Loucy (cell line): ENCODE results near the gene CEACAM16.

ENCODE experiments used
- CTCF ChIP-seq: fragments of 200-600 bp; sonication (generic); conservative IDR thresholded peaks from 2 replicates; pipeline ENCODE4 v1.5.1; 2014; ENCODE audit warnings: mild to moderate bottlenecking, antibody characterized with exemption, low read length
- EZH2phosphoT487 ChIP-seq: fragments of 200-600 bp; IDR thresholded peaks from 2 replicates; pipeline ENCODE4 v1.6.1; 2018; ENCODE audit warnings: antibody characterized with exemption, mild to moderate bottlenecking, moderate library complexity, borderline replicate concordance

- no peak for TF ChIP-seq CTCF
- TF ChIP-seq EZH2phosphoT487, result no peak
These were observed 32.1 kb downstream of the CEACAM16 start for GRCh38 chr19:44731081-44731480.
